DND-41 (cell line): Measurements from ENCODE around the gene HIVEP1.

Source experiments
- CTCF ChIP-seq: IDR thresholded peaks from 2 replicates; pipeline ENCODE4 v1.5.1; 2012; ENCODE audit warnings: borderline replicate concordance, low read length, moderate library complexity, mild to moderate bottlenecking; ENCODE audit not compliant: poor library complexity, severe bottlenecking; ENCODE audit errors: extremely low read depth
- EZH2 ChIP-seq: IDR thresholded peaks from 3 replicates; pipeline ENCODE4 v1.6.1; 2012; ENCODE audit warnings: borderline replicate concordance, low read depth, mild to moderate bottlenecking, moderate library complexity, low read length, inconsistent platforms; ENCODE audit not compliant: severe bottlenecking

- TF ChIP-seq EZH2 (no peak), CTCF (no peak)
These were observed 159.6 kb downstream of the HIVEP1 start for GRCh38 chr6:12171717-12172116.
